NCI-H82 treated with DMSO at 0.1 percent for 48 hours (cell line): ENCODE results near the gene ATAD3C.
"Not testable (repeated sequence)": the region's sequence is repeated elsewhere in the genome, so short reads cannot be mapped to it uniquely, and the experiment has no call there.

Source experiments
- DNase-seq: peaks from one replicate; lab custom pipeline; 2025; ENCODE audit not compliant: unreplicated experiment; lab: John Stamatoyannopoulos, UW

ATAD3C gene

GRCh38 chr1:1470626-1471388 is 21.3 kb downstream of the ATAD3C start:
- DNase-seq = peak; percentile 52

GRCh38 chr1:1471389-1472052 is 22.0 kb downstream of the ATAD3C start, which contains the start of gene ATAD3B:
Gene ATAD3B (plus strand): TSS chr1:1471765. CDS start chr1:1471885, 120 bp downstream.
- DNase-seq = peak; percentile 76

- not testable (repeated sequence) for DNase-seq
These were observed 22.8 kb downstream of the ATAD3C start for GRCh38 chr1:1472053-1472876.

- DNase-seq = not testable (repeated sequence)
These were observed 26.5 kb downstream of the ATAD3C start for GRCh38 chr1:1476011-1476410.

GRCh38 chr1:1477206-1477605 is 27.7 kb downstream of the ATAD3C start:
- no peak for DNase-seq

- DNase-seq = no peak
These were observed 30.3 kb downstream of the ATAD3C start for GRCh38 chr1:1479547-1480487.

GRCh38 chr1:1480488-1480867 is 31.0 kb downstream of the ATAD3C start:
- not testable (repeated sequence) for DNase-seq

- not testable (repeated sequence) for DNase-seq
These were observed 32.3 kb downstream of the ATAD3C start for GRCh38 chr1:1481811-1482210.

- no peak for DNase-seq
These were observed 33.4 kb downstream of the ATAD3C start for GRCh38 chr1:1482856-1483255.

- DNase-seq = no peak
These were observed 34.2 kb downstream of the ATAD3C start for GRCh38 chr1:1483714-1484113.

GRCh38 chr1:1484976-1485750 is 35.7 kb downstream of the ATAD3C start:
- DNase-seq = not testable (repeated sequence)

GRCh38 chr1:1485755-1486317 is 36.3 kb downstream of the ATAD3C start:
- DNase-seq = not testable (repeated sequence)

- DNase-seq = no peak
These were observed 38.2 kb downstream of the ATAD3C start for GRCh38 chr1:1487701-1488100.

- DNase-seq = no peak
These were observed 39.7 kb downstream of the ATAD3C start for GRCh38 chr1:1489231-1489630.

- DNase-seq = no peak
These were observed 40.4 kb downstream of the ATAD3C start for GRCh38 chr1:1489861-1490260.

- no peak for DNase-seq
These were observed 41.2 kb downstream of the ATAD3C start for GRCh38 chr1:1490633-1491230.

- DNase-seq = no peak
These were observed 42.1 kb downstream of the ATAD3C start for GRCh38 chr1:1491601-1492000.

GRCh38 chr1:1494311-1494710 is 44.8 kb downstream of the ATAD3C start:
- not testable (repeated sequence) for DNase-seq

GRCh38 chr1:1495461-1495975 is 46.0 kb downstream of the ATAD3C start:
- not testable (repeated sequence) for DNase-seq
